ENCODE results near the gene CHSY1. TPM values are rescaled to one million over a fixed set of nuclear protein-coding genes. Genes with fewer than 3 reads are reported as not detected.

CHSY1 gene
- polyA plus RNA-seq, 2 of the 4 experiments (the other 2 are of a cell fraction) = 16.0 to 28.1 TPM

- FAIRE-seq (no peak), DNase-seq (ENCODE audit: low read depth in 1 of 2, low spot score in 1 of 2) (no peak), ATAC-seq (no peak)
- Histone ChIP-seq H3K4me3 (no peak overlapping the region), H3K4me2 (no peak overlapping the region), H3K9me3 (peaks cover 9% of the 10 kb centered on the region), H3K27ac (no peak overlapping the region), H3K4me1 (no peaks in the 10 kb centered on the region)
- CTCF ChIA-PET = interaction anchor here (0.8 to 1.4 kb wide), 2 partner anchors 21 to 36 kb away, joined by 3 read pairs; no protein-coding TSS in a partner anchor
- WGBS (ENCODE audit: missing lambda C conversion rate) = 94% methylated on average over 5 of the region's 5 CpGs
- POLR2A ChIA-PET = no interaction called here
- TF ChIP-seq CHD4 (IDR thresholded peaks at IDR 0.05; ENCODE audit: borderline replicate concordance) (no peak), CEBPB (IDR thresholded peaks at IDR 0.05) (no peak), RNF2 (IDR thresholded peaks at IDR 0.05; ENCODE audit: borderline replicate concordance, low read depth) (no peak), HEYL (CRISPR knock-in tag; IDR thresholded peaks at IDR 0.05) (no peak), HDAC2 (IDR thresholded peaks at IDR 0.05) (no peak), RFX5 (IDR thresholded peaks at IDR 0.05) (no peak), KDM1A (IDR thresholded peaks at IDR 0.05; ENCODE audit: low read depth) (no peak), RARB (CRISPR knock-in tag; IDR thresholded peaks at IDR 0.05) (no peak), MYC (IDR thresholded peaks at IDR 0.05; ENCODE audit: borderline replicate concordance, low read length) (no peak), GATA3 (IDR thresholded peaks at IDR 0.05; ENCODE audit: borderline replicate concordance) (no peak), NPAS2 (CRISPR knock-in tag; IDR thresholded peaks at IDR 0.05; ENCODE audit: borderline replicate concordance) (no peak), RCOR1 (IDR thresholded peaks at IDR 0.05; ENCODE audit: low read depth, low read length) (no peak), HOXB13 (CRISPR knock-in tag; IDR thresholded peaks at IDR 0.05; ENCODE audit: low read depth) (no peak), TP53 (CRISPR knock-in tag; IDR thresholded peaks at IDR 0.05) (no peak), RAD21 (conservative IDR thresholded peaks at IDR 0.05 in 1 of 2, IDR thresholded peaks at IDR 0.05 in 1 of 2) (no peak), ELK1 (IDR thresholded peaks at IDR 0.05; ENCODE audit: low read depth, low read length) (no peak), SREBF2 (IDR thresholded peaks at IDR 0.05) (no peak), HMGXB4 (CRISPR knock-in tag; IDR thresholded peaks at IDR 0.05; ENCODE audit: borderline replicate concordance) (no peak), MAZ (IDR thresholded peaks at IDR 0.05; ENCODE audit: borderline replicate concordance, low read depth, low read length) (no peak)
- TF ChIP-seq, protein P1, sequence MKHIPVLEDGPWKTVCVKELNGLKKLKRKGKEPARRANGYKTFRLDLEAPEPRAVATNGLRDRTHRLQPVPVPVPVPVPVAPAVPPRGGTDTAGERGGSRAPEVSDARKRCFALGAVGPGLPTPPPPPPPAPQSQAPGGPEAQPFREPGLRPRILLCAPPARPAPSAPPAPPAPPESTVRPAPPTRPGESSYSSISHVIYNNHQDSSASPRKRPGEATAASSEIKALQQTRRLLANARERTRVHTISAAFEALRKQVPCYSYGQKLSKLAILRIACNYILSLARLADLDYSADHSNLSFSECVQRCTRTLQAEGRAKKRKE (CRISPR knock-in tag; IDR thresholded peaks at IDR 0.05; ENCODE audit: low read depth) = no peak
These were observed 117.1 kb downstream of the CHSY1 start for GRCh38 chr15:101134780-101135179.

DNA sequence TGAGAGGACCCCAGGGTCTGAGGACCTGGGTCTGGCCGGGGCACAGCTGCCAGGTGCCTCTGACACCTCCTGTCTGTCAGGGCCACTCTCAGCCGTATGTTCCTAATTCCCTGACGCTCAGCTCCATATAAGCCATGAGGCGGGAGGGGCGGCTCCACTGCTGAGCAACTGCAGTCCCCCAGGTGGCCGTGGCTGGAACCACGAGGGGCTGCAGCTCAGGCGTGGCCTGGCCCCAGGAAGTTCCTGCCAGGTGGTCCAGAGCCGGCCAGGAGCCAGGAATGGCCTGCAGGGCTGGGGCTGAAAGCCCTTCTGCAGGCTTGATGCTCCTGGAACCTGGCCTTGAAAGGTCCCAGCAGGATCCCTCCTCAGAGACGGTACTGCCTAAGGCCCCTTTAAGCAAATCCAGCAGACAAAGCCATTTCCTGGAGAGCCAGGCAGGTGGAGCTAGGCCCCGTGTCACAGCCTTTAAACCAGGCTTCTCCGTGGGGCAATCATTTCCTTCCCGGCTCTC, 118.0 kb downstream of the CHSY1 start:
- WGBS (ENCODE audit: missing lambda C conversion rate) = 78% methylated on average over 10 of the region's 13 CpGs
- no peak for TF ChIP-seq ZFP36 (IDR thresholded peaks at IDR 0.05; ENCODE audit: borderline replicate concordance, partially characterized antibody)
- TF ChIP-seq EHF (CRISPR knock-in tag; IDR thresholded peaks at IDR 0.05) = no peak
- TF ChIP-seq CHD4 (IDR thresholded peaks at IDR 0.05; ENCODE audit: borderline replicate concordance) = no peak
- TF ChIP-seq REST (IDR thresholded peaks at IDR 0.05) = no peak
- TF ChIP-seq TFCP2L1 (CRISPR knock-in tag; IDR thresholded peaks at IDR 0.05) = no peak
- TF ChIP-seq USF2 (IDR thresholded peaks at IDR 0.05) = no peak
- no peak for TF ChIP-seq HES2 (IDR thresholded peaks at IDR 0.05)
- TF ChIP-seq HMGXB4 (CRISPR knock-in tag; IDR thresholded peaks at IDR 0.05; ENCODE audit: borderline replicate concordance) = no peak
- TF ChIP-seq CBX2 (IDR thresholded peaks at IDR 0.05; ENCODE audit: borderline replicate concordance, low read depth) = no peak

More for the DNA sequence above, 118.0 kb downstream of the CHSY1 start:
- CTCF ChIA-PET = interaction anchor here (0.8 to 1.6 kb wide), 4 partner anchors 20 to 128 kb away, joined by 3 read pairs; no protein-coding TSS in a partner anchor
- Histone ChIP-seq H3K27ac (no peak overlapping the region), H3K4me2 (no peak overlapping the region), H3K9me3 (peaks cover 15% of the 10 kb centered on the region), H3K4me1 (no peaks in the 10 kb centered on the region), H3K4me3 (no peak overlapping the region)
- DNase-seq (ENCODE audit: low read depth in 1 of 2, low spot score in 1 of 2) (no peak), FAIRE-seq (no peak), ATAC-seq (peak in 1 of 2 experiments; percentile 13; a peak in 1 of 6 replicates)
- POLR2A ChIA-PET = no interaction called here

Measured in A549 (cell line).